Hematopoietic multipotent progenitor cell treated with erythropoietin and hydrocortisone succinate and interleukin-3 and kit ligand, for 15 days (in vitro differentiated cells): ENCODE results near the gene FAM227B.

ENCODE experiments used
- DNase-seq: peaks from one replicate; pipeline ENCODE4 v3.0.0-alpha.2; 2015; ENCODE audit warnings: low spot score

Gene FAM227B

GRCh38 chr15:49293941-49294340 lies 326.7 kb downstream of the FAM227B start:
- no peak for DNase-seq

GRCh38 chr15:49290191-49290590 lies 330.4 kb downstream of the FAM227B start:
- DNase-seq = no peak

- no peak for DNase-seq
Observed at GRCh38 chr15:49288391-49288790, 332.2 kb downstream of the FAM227B start.

DNA sequence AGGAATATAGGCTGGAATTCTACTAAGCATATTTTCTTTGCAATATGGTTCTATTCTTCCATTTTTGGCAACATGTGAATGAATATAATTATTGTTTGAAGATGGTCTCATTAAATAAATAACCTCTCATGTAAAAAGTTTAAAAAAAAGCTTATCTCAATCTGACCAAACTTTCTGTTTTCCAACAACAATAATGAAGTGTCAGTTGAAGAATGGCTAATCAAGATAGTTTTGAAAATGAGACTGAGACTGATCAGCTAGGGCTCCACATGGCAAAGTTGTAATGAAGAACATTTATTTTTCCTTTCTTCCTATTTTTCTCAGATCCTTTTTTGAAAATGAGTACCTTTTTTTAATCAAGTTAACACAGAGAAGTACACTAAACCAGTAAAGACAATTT lies 333.1 kb downstream of the FAM227B start:
- no peak for DNase-seq

DNA sequence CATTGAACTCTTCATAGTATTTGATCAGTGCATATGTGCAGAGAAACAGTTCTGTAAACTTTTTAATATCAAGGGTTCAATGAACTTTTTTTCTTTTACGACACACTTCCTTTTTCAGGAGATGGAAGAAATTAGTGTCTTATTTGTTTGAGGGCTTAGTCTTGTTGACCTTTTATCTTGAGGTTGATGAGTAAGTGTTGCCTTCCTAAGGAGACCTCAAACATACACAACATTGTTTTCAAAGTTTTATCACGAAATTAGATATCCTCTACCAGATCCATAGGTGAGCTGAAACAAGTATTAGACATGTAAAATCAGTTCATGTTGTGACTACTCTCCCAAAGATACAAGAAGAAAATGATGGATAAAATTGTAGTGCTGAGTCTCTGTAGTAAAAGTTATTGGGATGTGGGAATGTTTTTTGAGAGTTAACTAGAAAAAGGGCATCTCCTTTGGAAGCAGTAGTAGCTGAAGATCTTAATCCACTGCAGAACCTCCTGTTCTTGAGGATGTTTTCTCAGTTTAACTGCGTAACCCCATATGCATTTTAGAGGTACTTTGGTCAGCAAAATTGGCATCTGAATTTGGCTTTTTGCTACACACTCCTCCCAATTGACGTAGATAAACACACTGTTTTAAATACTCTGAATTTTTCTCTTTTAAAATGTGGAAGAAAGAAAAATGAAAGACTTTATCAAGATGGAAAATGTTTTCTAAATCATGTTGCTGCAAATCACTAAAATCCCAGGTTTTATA lies 333.8 kb downstream of the FAM227B start:
- DNase-seq = no peak

GRCh38 chr15:49282366-49282765 lies 338.3 kb downstream of the FAM227B start:
- DNase-seq = no peak

- DNase-seq = no peak
Observed at GRCh38 chr15:49279521-49280456, 340.8 kb downstream of the FAM227B start.

- DNase-seq = no peak
Observed at GRCh38 chr15:49278751-49279150, 341.9 kb downstream of the FAM227B start.
